Spleen (tissue), 7 donors: Measurements from ENCODE around the gene CCDC3.

Experiments used
- POLR2A ChIP-seq, 3 donors: fragments of 450-650 bp; IDR thresholded peaks; one replicate each; pipeline ENCODE4 v1.5.1; 2017; ENCODE audit warnings: antibody characterized with exemption in 3 of 3, mild to moderate bottlenecking in 1 of 3
- POLR2AphosphoS5 ChIP-seq, 3 donors: sonication (generic); formaldehyde crosslinking; IDR thresholded peaks; one replicate each; pipeline ENCODE4 v1.5.1; 2017; ENCODE audit warnings: antibody characterized with exemption in 3 of 3
- TF ChIP-seq, protein P1 (sequence below), 11 experiments: fragments of 200-600 bp in 7 of 11; fragments of 450-650 bp in 4 of 11; sonication (generic) in 4 of 11; IDR thresholded peaks in 8 of 11; conservative IDR thresholded peaks in 3 of 11; 1 replicate in 7 of 11; 2 replicates in 4 of 11; pipeline versions ENCODE4 v1.4.0 to v1.8.0; 2016 to 2021; ENCODE audit warnings: antibody characterized with exemption in 11 of 11, inconsistent platforms in 4 of 11, mild to moderate bottlenecking in 1 of 11
- donor health status: DM: no; HTN: no; CAD: no; lungs with moderate emphysema.
- donor health status: DM: no; HTN: no; CAD: no.
- donor health status: DM: no; HTN: no; CAD: no.

DNA sequence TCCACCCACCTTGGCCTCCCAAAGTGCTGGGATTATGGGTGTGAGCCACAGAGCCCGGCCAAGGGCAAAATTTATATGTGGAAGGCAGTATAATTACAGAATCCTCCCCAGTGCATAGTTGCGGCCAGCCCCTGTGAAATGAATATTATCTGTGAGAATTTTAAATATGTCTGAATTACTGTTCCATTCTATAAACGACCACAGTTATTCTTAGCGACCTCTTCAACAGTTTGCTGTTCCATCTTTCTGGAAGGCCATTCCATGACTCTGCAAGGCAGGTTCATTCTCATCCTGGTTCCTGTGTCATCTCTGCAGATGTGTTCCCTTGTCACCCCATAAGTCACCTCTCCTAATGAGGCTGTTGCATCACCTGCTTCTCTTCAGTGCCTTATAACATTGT, 90.7 kb downstream of the CCDC3 start:
- TF ChIP-seq POLR2A (IDR thresholded peaks at IDR 0.05) (no peak), POLR2AphosphoS5 (IDR thresholded peaks at IDR 0.05) (no peak)
- TF ChIP-seq, protein P1, sequence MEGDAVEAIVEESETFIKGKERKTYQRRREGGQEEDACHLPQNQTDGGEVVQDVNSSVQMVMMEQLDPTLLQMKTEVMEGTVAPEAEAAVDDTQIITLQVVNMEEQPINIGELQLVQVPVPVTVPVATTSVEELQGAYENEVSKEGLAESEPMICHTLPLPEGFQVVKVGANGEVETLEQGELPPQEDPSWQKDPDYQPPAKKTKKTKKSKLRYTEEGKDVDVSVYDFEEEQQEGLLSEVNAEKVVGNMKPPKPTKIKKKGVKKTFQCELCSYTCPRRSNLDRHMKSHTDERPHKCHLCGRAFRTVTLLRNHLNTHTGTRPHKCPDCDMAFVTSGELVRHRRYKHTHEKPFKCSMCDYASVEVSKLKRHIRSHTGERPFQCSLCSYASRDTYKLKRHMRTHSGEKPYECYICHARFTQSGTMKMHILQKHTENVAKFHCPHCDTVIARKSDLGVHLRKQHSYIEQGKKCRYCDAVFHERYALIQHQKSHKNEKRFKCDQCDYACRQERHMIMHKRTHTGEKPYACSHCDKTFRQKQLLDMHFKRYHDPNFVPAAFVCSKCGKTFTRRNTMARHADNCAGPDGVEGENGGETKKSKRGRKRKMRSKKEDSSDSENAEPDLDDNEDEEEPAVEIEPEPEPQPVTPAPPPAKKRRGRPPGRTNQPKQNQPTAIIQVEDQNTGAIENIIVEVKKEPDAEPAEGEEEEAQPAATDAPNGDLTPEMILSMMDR (IDR thresholded peaks at IDR 0.05 in 8 of 11, conservative IDR thresholded peaks at IDR 0.05 in 3 of 11) = no peak
